Neural cell (in vitro differentiated cells): ENCODE data around the gene ZFP62. TPM values are rescaled to one million over a fixed set of nuclear protein-coding genes. Genes with fewer than 3 reads are reported as not detected.

Experiments used
- H2AFZ ChIP-seq: fragments of 200-600, 300-800 bp; sonication (generic), shearing (Covaris generic); 2 replicates; pipeline ENCODE4 v1.6.0; 2014; ENCODE audit warnings: low read depth, mild to moderate bottlenecking, antibody characterized with exemption, low read length, moderate library complexity
- H3F3A ChIP-seq: fragments of 200-600 bp; shearing (Covaris generic); 2 replicates; pipeline ENCODE4 v1.6.1; 2016; ENCODE audit warnings: mild to moderate bottlenecking, moderate library complexity, mixed read lengths, antibody characterized with exemption, low read length; ENCODE audit not compliant: insufficient read depth, poor library complexity, severe bottlenecking
- H3K27ac ChIP-seq: fragments of 200-600, 300-800 bp; sonication (generic), shearing (Covaris generic); 2 replicates; pipeline ENCODE4 v1.5.1; 2014; ENCODE audit warnings: mild to moderate bottlenecking, low read length, moderate library complexity
- H3K27me3 ChIP-seq: fragments of 300-800, 200-600 bp; sonication (generic), shearing (Covaris generic); 2 replicates; pipeline ENCODE4 v1.6.0; 2014; ENCODE audit warnings: mild to moderate bottlenecking, low read depth, low read length, moderate library complexity; ENCODE audit not compliant: insufficient read depth
- H3K36me3 ChIP-seq: fragments of 300-800, 200-600 bp; sonication (generic), shearing (Covaris generic); 2 replicates; pipeline ENCODE4 v1.5.1; 2014; ENCODE audit warnings: mild to moderate bottlenecking, antibody characterized with exemption, low read length, moderate library complexity; ENCODE audit not compliant: insufficient read depth
- H3K4me2 ChIP-seq: fragments of 300-800, 200-600 bp; sonication (generic), shearing (Covaris generic); 2 replicates; pipeline ENCODE4 v1.6.0; 2014; ENCODE audit warnings: mild to moderate bottlenecking, low read length
- H3K4me3 ChIP-seq: fragments of 300-800, 200-600 bp; sonication (generic), shearing (Covaris generic); 2 replicates; pipeline ENCODE4 v1.5.1; 2014; ENCODE audit warnings: mild to moderate bottlenecking, low read length, moderate library complexity
- H3K79me2 ChIP-seq: fragments of 200-600 bp; shearing (Covaris generic); replicated peaks from 2 replicates; pipeline ENCODE4 v1.6.0; 2014; ENCODE audit warnings: mild to moderate bottlenecking, low read length, moderate library complexity; ENCODE audit not compliant: insufficient read depth
- H3K9ac ChIP-seq: fragments of 300-800, 200-600 bp; sonication (generic), shearing (Covaris generic); 2 replicates; pipeline ENCODE4 v1.6.1; 2016; ENCODE audit warnings: mild to moderate bottlenecking, low read length, mixed read lengths
- H3K9me2 ChIP-seq: fragments of 200-600 bp; shearing (Covaris generic); 2 replicates; pipeline ENCODE4 v1.6.1; 2016; ENCODE audit warnings: mild to moderate bottlenecking, low read length, mixed read lengths; ENCODE audit not compliant: insufficient read depth
- H3K9me3 ChIP-seq: fragments of 200-600, 300-800 bp; sonication (generic), shearing (Covaris generic); 2 replicates; pipeline ENCODE4 v1.6.1; 2016; ENCODE audit warnings: mild to moderate bottlenecking, mixed run types, low read length, moderate library complexity, mixed read lengths
- H4K20me1 ChIP-seq: fragments of 200-600 bp; shearing (Covaris generic); 2 replicates; pipeline ENCODE4 v1.6.1; 2016; ENCODE audit warnings: mild to moderate bottlenecking, mixed run types; ENCODE audit not compliant: insufficient read depth
- CTCF ChIP-seq: fragments of 450-650 bp; IDR thresholded peaks from 2 replicates; pipeline ENCODE4 v1.5.1; 2014; ENCODE audit warnings: antibody characterized with exemption, mild to moderate bottlenecking, moderate library complexity; ENCODE audit not compliant: poor library complexity, severe bottlenecking
- EP300 ChIP-seq: fragments of 450-650 bp; conservative IDR thresholded peaks from 2 replicates; pipeline ENCODE4 v1.6.1; 2014; ENCODE audit warnings: antibody characterized with exemption, mild to moderate bottlenecking, moderate library complexity; ENCODE audit not compliant: poor library complexity, severe bottlenecking
- EZH2 ChIP-seq: fragments of 200-600, 300-800 bp; shearing (Covaris generic), sonication (generic); IDR thresholded peaks from 2 replicates; pipeline ENCODE4 v1.6.1; 2014; ENCODE audit warnings: antibody characterized with exemption, low read length, borderline replicate concordance, mild to moderate bottlenecking; ENCODE audit not compliant: insufficient read depth, poor library complexity, severe bottlenecking
- MXI1 ChIP-seq: fragments of 450-650 bp; conservative IDR thresholded peaks from 2 replicates; pipeline ENCODE4 v1.6.1; 2014; ENCODE audit warnings: antibody characterized with exemption, mild to moderate bottlenecking; ENCODE audit not compliant: poor library complexity, severe bottlenecking
- POLR2AphosphoS5 ChIP-seq: IDR thresholded peaks from 2 replicates; pipeline ENCODE4 v1.6.1; 2012
- RAD21 ChIP-seq: fragments of 450-650 bp; conservative IDR thresholded peaks from 2 replicates; pipeline ENCODE4 v1.6.1; 2014; ENCODE audit warnings: antibody characterized with exemption, mild to moderate bottlenecking, moderate library complexity
- SMC3 ChIP-seq: fragments of 450-650 bp; conservative IDR thresholded peaks from 2 replicates; pipeline ENCODE4 v1.6.1; 2014; ENCODE audit warnings: antibody characterized with exemption, mild to moderate bottlenecking, moderate library complexity; ENCODE audit not compliant: poor library complexity
- TAF1 ChIP-seq: IDR thresholded peaks from 2 replicates; pipeline ENCODE4 v1.6.1; 2012; ENCODE audit warnings: low read depth
- polyA plus RNA-seq: library from polyadenylated mRNA; depleted of rRNA; stranded (reverse); fragments of >200 nt; gene quantifications from 2 replicates; pipeline ENCODE4 v1.2.3, GENCODE V29; 2014
- TF ChIP-seq, protein P1 (sequence below): IDR thresholded peaks from 2 replicates; pipeline ENCODE4 v1.6.1; 2012; ENCODE audit warnings: borderline replicate concordance

ZFP62 gene
- polyA plus RNA-seq, 1 donor from 2014 or later = 69.1 TPM

DNA sequence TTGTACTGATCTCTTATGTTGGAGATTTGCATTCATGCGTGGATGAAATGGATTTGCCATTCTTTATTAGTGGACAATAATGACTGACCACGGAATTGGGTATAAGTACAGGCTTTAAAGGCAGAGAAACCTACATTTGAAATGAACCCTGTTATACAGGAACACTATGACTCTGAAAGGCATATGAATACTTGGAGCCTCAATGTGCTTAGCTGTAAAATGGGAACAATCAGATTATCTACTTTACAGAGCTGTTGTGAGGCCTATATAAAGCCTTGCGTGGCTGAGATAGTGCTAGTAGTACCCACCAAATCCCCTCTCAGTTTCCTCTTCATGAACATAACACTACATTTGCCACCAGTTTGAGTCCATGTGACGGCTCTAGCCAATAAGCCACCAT, 39.5 kb downstream of the ZFP62 start:
- H3K4me3 ChIP-seq = no peak overlapping the region
- TF ChIP-seq EP300 (no peak), EZH2 (no peak), RAD21 (no peak), SMC3 (no peak), POLR2AphosphoS5 (no peak), TAF1 (no peak), MXI1 (no peak), CTCF (no peak)
- TF ChIP-seq, protein P1, sequence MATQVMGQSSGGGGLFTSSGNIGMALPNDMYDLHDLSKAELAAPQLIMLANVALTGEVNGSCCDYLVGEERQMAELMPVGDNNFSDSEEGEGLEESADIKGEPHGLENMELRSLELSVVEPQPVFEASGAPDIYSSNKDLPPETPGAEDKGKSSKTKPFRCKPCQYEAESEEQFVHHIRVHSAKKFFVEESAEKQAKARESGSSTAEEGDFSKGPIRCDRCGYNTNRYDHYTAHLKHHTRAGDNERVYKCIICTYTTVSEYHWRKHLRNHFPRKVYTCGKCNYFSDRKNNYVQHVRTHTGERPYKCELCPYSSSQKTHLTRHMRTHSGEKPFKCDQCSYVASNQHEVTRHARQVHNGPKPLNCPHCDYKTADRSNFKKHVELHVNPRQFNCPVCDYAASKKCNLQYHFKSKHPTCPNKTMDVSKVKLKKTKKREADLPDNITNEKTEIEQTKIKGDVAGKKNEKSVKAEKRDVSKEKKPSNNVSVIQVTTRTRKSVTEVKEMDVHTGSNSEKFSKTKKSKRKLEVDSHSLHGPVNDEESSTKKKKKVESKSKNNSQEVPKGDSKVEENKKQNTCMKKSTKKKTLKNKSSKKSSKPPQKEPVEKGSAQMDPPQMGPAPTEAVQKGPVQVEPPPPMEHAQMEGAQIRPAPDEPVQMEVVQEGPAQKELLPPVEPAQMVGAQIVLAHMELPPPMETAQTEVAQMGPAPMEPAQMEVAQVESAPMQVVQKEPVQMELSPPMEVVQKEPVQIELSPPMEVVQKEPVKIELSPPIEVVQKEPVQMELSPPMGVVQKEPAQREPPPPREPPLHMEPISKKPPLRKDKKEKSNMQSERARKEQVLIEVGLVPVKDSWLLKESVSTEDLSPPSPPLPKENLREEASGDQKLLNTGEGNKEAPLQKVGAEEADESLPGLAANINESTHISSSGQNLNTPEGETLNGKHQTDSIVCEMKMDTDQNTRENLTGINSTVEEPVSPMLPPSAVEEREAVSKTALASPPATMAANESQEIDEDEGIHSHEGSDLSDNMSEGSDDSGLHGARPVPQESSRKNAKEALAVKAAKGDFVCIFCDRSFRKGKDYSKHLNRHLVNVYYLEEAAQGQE = no peak
- no peak overlapping the region for H3K27ac ChIP-seq
- H3K9ac ChIP-seq = no peak overlapping the region
- no peaks in the 10 kb centered on the region for H3K79me2 ChIP-seq
- H3K36me3 ChIP-seq = no peaks in the 10 kb centered on the region
- no peaks in the 10 kb centered on the region for H3K9me2 ChIP-seq
- no peaks in the 10 kb centered on the region for H3F3A ChIP-seq
- no peak overlapping the region for H2AFZ ChIP-seq
- H3K27me3 ChIP-seq = no peaks in the 10 kb centered on the region
- H4K20me1 ChIP-seq = no peaks in the 10 kb centered on the region
- no peaks in the 10 kb centered on the region for H3K9me3 ChIP-seq
- no peak overlapping the region for H3K4me2 ChIP-seq

- H3K36me3 ChIP-seq = no peaks in the 10 kb centered on the region
- H3K4me3 ChIP-seq = no peak overlapping the region
- no peak overlapping the region for H3K4me2 ChIP-seq
- no peaks in the 10 kb centered on the region for H3K79me2 ChIP-seq
- H2AFZ ChIP-seq = no peak overlapping the region
- no peak overlapping the region for H3K27ac ChIP-seq
- H3K9ac ChIP-seq = no peak overlapping the region
- no peaks in the 10 kb centered on the region for H3K27me3 ChIP-seq
- TF ChIP-seq, protein P1 = no peak
- TF ChIP-seq SMC3 = no peak
- TF ChIP-seq MXI1 = no peak
- H3K9me2 ChIP-seq = no peaks in the 10 kb centered on the region
- no peaks in the 10 kb centered on the region for H3F3A ChIP-seq
- H4K20me1 ChIP-seq = no peaks in the 10 kb centered on the region
- H3K9me3 ChIP-seq = no peaks in the 10 kb centered on the region
Observed at GRCh38 chr5:180820788-180821321, 40.2 kb downstream of the ZFP62 start.
